ENCODE results near the gene USP49. TPM values are rescaled to one million over a fixed set of nuclear protein-coding genes. Genes with fewer than 3 reads are reported as not detected.
"Not testable (repeated sequence)": the region's sequence is repeated elsewhere in the genome, so short reads cannot be mapped to it uniquely, and the experiment has no call there.

Gene USP49
- 5.8 and 6.3 TPM in 2 replicates for total RNA-seq

DNA sequence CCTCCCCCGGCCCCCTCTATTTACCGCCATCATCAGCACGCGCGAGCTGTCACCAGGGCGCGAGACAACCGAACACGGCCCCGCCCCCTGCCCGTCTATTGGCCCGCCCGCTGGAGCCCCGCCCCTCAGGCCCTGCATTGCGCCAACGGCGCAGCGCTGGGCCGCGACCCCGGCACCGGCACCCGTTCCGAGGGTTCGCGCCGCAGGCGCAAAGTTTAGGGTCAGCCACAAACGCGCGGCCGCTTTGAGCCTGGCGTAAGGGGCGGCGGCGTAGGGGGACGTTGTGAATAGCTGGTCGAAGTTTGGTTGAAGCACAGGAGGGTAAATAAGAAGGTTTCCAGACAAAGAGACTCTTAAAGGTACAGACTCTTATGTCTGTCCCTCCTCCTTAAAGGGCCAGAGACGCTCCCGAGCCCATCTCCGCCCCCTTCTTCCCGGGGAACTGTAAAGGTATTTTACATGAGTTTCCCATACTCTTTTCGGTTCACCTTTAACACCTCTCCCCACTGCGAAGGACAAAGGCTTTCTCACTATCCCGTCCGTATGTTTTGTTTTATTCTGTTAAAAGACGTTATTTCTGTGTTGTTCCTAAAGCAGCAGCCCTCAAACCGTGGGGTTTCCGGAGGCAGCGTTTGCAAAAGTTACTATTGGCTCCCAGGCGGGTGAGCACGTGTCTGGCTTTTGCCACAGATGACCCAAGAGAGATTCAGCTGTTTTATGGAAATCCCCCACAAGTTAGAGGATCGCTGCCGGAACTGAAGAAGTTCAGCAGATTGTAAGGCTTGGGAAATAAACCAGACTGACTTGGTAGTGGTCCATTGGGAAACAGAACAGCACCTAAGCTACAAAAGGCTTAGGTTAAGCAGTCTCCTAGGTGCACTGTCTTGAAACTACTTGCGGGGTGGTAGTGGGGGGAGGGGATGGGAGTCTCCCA lies at the start of gene USP49:
TSS of gene USP49 (minus strand) at position 76 of the 934 bp plus-strand sequence. CDS start 88,392 bp downstream, outside the sequence.
- H3K36me3 Mint-ChIP-seq (ENCODE audit: low read depth): peaks cover 8% of the 10 kb centered on the region
- peaks cover 12% of the 10 kb centered on the region for H3K4me1 Mint-ChIP-seq
- peak; percentile 97 for DNase-seq
- peaks cover 4% of the 10 kb centered on the region for H3K27me3 Mint-ChIP-seq
- H3K4me3 Mint-ChIP-seq: no peak within 1 kb of the TSS
- peak within 1 kb of the TSS; percentile 90 for H3K27ac Mint-ChIP-seq
- intact Hi-C loops (cut with micrococcal nuclease): loop anchor here (1.0 to 2.0 kb wide), 4 partner anchors 26 to 149 kb away; partner anchors contain the start of genes BYSL, MED20 and TOMM6
- H3K9me3 Mint-ChIP-seq: no peaks in the 10 kb centered on the region

DNA sequence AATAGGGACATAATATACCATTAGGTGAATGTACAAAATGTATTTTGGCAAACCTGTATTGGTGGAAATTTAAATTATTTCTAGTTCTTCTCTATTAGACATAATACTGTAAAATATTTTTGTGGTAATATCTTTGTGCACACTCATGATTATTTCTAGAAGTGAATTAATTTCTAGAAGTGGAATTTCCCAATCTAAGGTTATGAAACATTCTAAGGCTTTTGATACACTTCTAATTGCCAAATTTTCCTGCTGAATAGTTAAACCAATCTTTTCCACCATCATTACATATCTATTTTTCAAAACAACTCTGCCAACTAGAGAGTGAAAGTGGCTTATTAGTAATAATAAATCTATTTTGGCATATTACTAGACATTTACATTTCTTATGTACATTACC lies 48.3 kb upstream of the USP49 start:
- intact Hi-C loops (cut with micrococcal nuclease): loop anchor here (2.0 kb wide), 1 partner anchor 27 kb away; no protein-coding TSS in a partner anchor

DNA sequence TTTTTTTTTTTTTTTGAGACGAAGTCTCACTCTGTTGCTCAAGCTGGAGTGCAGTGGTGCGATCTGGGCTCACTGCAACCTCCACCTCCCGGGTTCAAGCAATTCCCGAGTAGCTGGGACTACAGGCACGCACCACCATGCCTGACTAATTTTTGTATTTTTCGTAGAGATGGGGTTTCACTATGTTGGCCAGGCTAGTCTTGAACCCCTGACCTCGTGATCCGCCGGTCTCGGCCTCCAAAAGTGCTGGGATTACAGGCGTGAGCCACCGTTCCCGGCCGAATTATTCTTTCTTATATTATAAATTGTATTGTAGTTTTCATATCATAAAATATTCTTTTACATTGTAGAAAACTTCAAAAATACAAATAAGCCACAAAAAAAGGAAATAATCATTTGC lies 47.7 kb upstream of the USP49 start:
- peak overlapping the region; percentile 94 for H3K27ac Mint-ChIP-seq
- DNase-seq: peak; percentile 55
- intact Hi-C loops (cut with micrococcal nuclease): loop anchor here (1.0 to 2.0 kb wide), 3 partner anchors 15 to 96 kb away; no protein-coding TSS in a partner anchor
- not testable (repeated sequence) for H3K9me3 Mint-ChIP-seq, H3K27me3 Mint-ChIP-seq
- peaks cover 30% of the 10 kb centered on the region for H3K36me3 Mint-ChIP-seq (ENCODE audit: low read depth)
- peaks cover 36% of the 10 kb centered on the region for H3K4me1 Mint-ChIP-seq
- peak overlapping the region; percentile 90 for H3K4me3 Mint-ChIP-seq

More for the DNA sequence above, 48.3 kb upstream of the USP49 start:
- no peak overlapping the region for H3K27ac Mint-ChIP-seq
- DNase-seq: no peak
- H3K4me1 Mint-ChIP-seq: peaks cover 33% of the 10 kb centered on the region
- H3K9me3 Mint-ChIP-seq: no peaks in the 10 kb centered on the region
- no peak overlapping the region for H3K4me3 Mint-ChIP-seq
- H3K27me3 Mint-ChIP-seq: no peaks in the 10 kb centered on the region
- H3K36me3 Mint-ChIP-seq (ENCODE audit: low read depth): peaks cover 28% of the 10 kb centered on the region

DNA sequence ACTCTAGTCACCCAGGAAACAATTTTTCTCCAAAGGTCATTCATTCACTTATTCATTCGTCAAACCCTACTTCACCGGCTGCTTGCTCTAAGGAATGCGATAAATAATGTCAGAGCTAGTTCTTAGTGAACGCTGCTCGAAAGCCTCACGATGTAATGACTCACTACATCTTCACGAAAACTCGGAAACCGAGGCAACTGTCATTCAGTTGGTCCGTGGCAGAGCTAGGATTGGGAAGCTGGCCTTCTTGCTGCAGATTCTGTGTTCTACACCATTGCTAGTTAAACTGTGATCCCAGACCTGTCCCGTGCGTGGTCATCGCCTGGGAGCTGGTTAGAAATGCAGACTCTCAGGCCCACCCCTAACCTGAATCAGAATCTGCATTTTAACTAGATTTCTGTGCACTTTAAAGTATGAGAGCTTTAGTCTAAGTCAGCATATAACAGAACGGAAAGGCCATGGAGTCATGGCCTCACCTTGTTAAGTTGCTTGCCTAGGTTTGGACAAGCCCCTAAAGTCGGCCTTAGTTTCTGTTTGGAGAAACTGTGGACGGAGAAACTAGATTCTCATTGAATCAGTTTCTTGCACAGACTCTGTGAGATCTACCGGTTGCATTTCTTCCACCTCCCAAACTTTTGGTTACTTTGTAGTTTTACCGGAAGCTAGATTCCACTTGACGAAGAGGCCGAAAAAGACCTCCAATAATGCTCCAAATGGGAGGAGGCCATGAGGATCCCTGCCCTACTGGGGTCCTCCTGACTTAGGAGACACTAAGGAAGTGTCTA lies 47.1 kb upstream of the USP49 start:
- intact Hi-C loops (cut with micrococcal nuclease): loop anchor here (1.0 to 2.0 kb wide), 3 partner anchors 16 to 97 kb away; no protein-coding TSS in a partner anchor
- H3K36me3 Mint-ChIP-seq (ENCODE audit: low read depth): peaks cover 31% of the 10 kb centered on the region
- H3K27ac Mint-ChIP-seq: peak overlapping the region; percentile 94
- H3K27me3 Mint-ChIP-seq: no peaks in the 10 kb centered on the region
- peaks cover 40% of the 10 kb centered on the region for H3K4me1 Mint-ChIP-seq
- H3K4me3 Mint-ChIP-seq: peak overlapping the region; percentile 90
- no peaks in the 10 kb centered on the region for H3K9me3 Mint-ChIP-seq
- DNase-seq: no peak

DNA sequence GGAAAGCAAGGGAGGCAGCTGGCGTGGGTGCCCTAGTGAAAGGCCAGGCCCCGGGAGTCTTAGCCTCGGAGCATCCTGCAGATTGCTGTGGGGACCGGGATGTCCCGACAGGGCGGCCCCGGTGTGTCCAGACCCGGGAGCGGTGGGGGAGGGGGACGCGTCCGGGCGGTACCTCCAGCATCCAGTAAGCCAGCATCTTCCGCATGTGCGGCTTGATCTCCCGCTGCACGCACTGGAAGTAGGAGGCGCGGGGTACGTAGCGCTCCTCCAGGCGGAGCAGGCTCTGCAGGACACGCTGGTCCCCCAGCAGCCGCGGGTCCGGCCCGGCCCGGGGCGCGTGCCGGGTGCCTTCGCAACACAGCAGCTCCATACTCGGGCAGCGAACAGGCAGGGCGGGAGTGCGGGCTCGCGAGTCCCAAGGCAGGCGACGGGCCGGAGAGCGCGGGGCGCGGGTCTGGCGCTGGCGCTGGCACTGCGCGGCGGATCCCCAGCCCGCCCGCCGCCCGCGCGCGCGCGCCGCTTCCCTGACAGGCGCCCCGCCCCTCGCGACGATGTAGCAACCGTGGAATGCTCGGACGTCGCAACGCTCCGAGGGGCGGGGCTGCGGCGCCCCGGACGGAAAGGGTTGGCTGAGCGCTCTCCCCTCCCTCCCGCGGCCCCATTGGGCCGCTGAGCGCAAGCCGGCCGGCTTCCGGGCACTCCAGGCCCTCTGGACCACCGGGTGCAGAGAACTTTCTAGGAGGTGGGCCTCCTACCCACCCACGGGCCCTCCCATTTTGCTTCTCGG lies 46.3 kb upstream of the USP49 start, which contains the start of gene CCND3:
TSS of gene CCND3 (minus strand) at position 529 of the 787 bp plus-strand sequence. CDS start at position 370, 159 bp downstream.
- intact Hi-C loops (cut with micrococcal nuclease): loop anchor here (1.0 to 2.0 kb wide), 5 partner anchors 17 to 98 kb away; partner anchors contain the start of genes BYSL and MED20
- peak; percentile 97 for DNase-seq
- no peaks in the 10 kb centered on the region for H3K9me3 Mint-ChIP-seq
- peaks cover 46% of the 10 kb centered on the region for H3K4me1 Mint-ChIP-seq
- peak within 1 kb of the TSS; percentile 100 for H3K4me3 Mint-ChIP-seq
- peak within 1 kb of the TSS; percentile 96 for H3K27ac Mint-ChIP-seq
- H3K27me3 Mint-ChIP-seq: no peaks in the 10 kb centered on the region
- H3K36me3 Mint-ChIP-seq (ENCODE audit: low read depth): peaks cover 37% of the 10 kb centered on the region

DNA sequence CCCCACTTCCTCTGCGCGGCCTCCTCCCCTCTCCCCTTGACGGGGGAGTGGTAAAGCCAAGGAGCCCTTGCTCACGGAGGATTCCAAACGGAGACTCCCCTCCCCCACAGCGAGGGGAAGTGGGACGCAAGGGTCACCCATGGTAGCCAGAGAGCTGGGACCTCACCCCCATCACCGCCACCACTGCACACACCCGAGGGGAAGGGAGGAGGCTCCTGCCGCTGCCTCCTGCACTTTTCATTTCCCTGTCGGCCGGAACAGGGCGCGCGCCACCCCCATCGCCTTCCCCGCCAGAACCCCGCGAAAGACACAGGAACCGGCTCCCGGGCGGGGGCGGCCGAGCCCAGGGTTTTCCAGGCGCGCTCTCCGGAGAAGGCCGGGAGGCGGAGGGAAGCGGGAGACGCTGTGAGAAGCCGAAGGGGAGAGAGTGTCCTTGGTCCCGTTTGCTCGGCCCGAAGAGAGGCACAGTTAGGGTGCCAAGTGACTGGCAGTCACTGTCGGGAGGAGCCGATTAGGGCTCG lies 45.6 kb upstream of the USP49 start:
- Mint-ChIP-seq H3K27ac (peak overlapping the region; percentile 96), H3K36me3 (ENCODE audit: low read depth) (peaks cover 44% of the 10 kb centered on the region), H3K9me3 (no peaks in the 10 kb centered on the region), H3K4me3 (peak overlapping the region; percentile 100), H3K4me1 (peaks cover 52% of the 10 kb centered on the region), H3K27me3 (no peaks in the 10 kb centered on the region)
- intact Hi-C loops (cut with micrococcal nuclease): loop anchor here (1.0 to 2.0 kb wide), 2 partner anchors 20 to 70 kb away; partner anchors contain the start of genes BYSL and MED20
- DNase-seq: peak; percentile 91

DNA sequence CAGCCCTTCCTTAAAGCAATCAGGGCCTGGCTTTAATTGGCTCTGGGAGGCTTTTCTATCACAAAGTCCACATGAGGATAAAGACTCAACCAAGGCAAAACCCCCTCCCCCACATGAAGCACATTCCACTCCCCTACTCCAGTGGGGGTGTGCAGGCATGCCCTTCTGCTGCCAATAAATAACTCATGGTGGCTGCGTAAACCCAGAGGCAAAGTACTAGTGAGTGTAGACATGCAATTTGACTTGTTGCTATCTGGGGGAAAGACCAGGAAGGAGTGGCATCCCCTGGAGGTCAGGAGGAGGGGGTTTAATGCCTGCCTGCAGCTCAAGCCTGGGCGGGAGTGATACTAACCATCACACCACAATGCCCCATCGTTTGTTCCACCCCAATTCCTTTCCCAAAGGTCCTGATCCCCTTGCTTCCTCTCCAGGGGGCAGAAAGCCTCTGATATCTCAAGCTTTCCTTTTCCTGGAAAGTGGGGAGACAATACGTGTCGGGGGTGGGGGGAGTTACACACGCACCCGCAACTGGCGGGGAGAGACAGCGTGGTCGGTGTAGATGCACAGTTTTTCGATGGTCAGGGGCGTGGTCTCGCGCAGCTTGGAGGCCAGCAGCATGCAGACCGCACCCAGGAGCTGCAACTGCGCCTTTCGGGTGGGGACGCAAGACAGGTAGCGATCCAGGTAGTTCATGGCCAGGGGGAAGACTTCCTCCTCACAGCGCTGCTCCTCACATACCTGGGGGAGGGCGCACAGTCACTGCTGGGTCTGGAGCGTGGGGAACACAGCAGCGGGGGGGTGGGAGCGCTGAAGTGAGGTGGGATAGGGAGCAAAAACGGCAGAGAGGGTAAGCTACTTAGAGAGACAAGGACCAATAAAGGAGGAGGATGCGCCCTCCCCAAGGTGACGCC lies 44.9 kb upstream of the USP49 start:
- H3K4me3 Mint-ChIP-seq: peak overlapping the region; percentile 100
- H3K4me1 Mint-ChIP-seq: peaks cover 57% of the 10 kb centered on the region
- intact Hi-C loops (cut with micrococcal nuclease): loop anchor here (2.0 to 5.0 kb wide), 3 partner anchors 71 to 277 kb away; partner anchors contain the start of genes MRPS10 and TOMM6

DNA sequence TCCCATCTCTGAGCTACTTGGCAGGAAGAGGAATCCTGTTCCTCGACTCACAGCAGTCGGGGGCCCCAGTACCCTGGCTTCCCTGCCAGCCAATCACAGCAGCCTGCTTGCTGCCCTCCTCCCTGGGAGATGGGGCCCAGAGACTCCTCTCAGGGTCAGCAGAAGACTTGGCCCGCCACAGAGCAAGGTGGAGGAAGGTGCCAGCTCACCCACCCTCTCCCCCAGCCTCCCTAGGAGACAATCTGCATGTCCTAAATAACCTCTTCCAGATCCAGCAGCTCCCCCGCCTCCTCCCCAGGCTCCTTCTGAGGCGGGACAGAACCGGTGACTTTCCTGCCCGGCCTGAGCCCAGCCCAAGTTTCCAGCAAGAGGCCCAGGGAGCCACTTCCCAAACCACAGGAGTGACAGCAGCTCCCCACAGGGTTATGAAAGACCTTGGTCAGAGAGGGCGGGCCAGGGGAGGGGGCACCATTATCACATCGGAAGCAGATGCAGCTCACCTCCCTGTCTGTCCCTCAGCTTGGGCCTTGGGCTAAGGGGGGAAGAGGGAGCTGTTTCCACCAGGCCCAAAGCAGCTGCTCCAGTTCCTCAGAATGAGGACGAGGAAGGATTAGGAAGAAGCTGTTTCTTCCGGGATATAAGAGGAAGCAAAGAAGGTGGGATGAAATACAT lies 44.1 kb upstream of the USP49 start:
- H3K27me3 Mint-ChIP-seq: no peaks in the 10 kb centered on the region
- H3K9me3 Mint-ChIP-seq: no peaks in the 10 kb centered on the region
- H3K4me1 Mint-ChIP-seq: peaks cover 65% of the 10 kb centered on the region
- DNase-seq: peak; percentile 79
- peak overlapping the region; percentile 100 for H3K4me3 Mint-ChIP-seq
- peaks cover 53% of the 10 kb centered on the region for H3K36me3 Mint-ChIP-seq (ENCODE audit: low read depth)
- intact Hi-C loops (cut with micrococcal nuclease): loop anchor here (5.0 kb wide), 2 partner anchors 152 to 278 kb away; partner anchors contain the start of genes MRPS10 and TOMM6
- H3K27ac Mint-ChIP-seq: peak overlapping the region; percentile 96

More for the DNA sequence above, 44.9 kb upstream of the USP49 start:
- Mint-ChIP-seq H3K9me3 (no peaks in the 10 kb centered on the region), H3K36me3 (ENCODE audit: low read depth) (peaks cover 48% of the 10 kb centered on the region), H3K27me3 (no peaks in the 10 kb centered on the region), H3K27ac (peak overlapping the region; percentile 96)
- DNase-seq: peak; percentile 86

DNA sequence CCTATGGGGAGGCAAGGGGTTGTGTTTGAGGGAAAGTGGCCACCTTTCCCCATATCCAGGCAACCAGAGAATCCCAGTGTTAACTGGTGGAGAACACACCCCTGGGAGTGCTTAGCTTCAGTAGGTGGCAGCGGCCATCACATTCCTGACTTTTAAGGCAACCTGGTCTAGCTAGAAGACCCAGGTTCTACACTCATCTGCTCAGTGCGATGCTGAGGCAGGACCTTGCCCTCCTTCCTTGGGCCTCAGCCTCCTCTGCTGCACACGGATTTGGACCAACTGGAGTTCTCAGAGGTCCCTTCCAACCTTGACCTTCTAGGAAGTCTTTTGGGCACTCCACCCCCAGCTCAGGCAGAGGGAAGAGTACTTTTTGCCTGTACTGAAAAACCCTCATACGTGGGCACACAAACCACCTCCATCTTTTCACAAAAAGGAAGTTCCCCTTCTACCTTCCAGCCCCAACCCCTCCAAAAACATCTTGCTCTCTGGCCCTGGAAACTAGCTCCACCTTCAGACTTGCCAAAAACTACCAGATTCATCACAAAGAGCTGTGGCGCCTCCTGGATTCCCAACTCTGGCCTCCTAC lies 43.5 kb upstream of the USP49 start:
- Mint-ChIP-seq H3K27ac (peak overlapping the region; percentile 96), H3K4me3 (peak overlapping the region; percentile 100), H3K27me3 (no peaks in the 10 kb centered on the region), H3K4me1 (peaks cover 66% of the 10 kb centered on the region), H3K9me3 (no peaks in the 10 kb centered on the region), H3K36me3 (ENCODE audit: low read depth) (peaks cover 56% of the 10 kb centered on the region)
- no peak for DNase-seq
- intact Hi-C loops (cut with micrococcal nuclease): loop anchor here (5.0 kb wide), 2 partner anchors 151 to 279 kb away; partner anchors contain the start of genes MRPS10 and TOMM6

DNA sequence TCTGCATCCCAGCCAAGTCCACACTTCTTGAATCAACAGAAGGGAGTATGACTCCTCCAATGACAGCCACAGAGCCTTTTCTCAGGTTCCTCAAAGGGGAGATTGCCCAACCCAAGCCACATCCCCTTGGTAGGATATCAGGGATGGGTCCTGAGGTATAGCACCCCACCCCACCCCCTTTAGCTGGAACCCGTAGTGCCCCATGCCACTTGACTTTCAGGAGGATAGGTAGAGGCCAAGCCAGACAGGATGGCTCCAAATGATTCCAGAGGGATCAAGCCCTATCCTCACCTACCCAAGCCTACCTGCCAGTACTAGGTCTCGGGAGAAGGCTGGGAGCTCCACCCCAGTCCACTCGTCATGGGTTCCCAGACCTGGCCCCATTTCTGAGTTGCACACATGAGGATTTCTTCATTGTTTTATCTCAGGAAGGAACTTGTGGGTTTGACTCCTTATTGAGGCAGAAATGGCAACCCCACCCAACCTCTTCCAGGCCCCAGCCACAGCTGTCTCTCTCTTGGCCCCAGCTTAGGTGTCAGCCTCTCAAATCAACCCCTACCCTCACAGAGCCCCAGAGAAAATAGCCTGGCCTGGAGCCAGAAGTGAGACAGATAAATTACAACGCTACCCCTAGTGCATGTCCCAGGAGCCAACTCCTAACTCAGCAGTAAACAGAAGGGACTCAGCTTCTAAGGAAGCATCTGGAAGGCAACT lies 42.8 kb upstream of the USP49 start:
- H3K36me3 Mint-ChIP-seq (ENCODE audit: low read depth): peaks cover 58% of the 10 kb centered on the region
- peaks cover 65% of the 10 kb centered on the region for H3K4me1 Mint-ChIP-seq
- H3K9me3 Mint-ChIP-seq: no peaks in the 10 kb centered on the region
- peak overlapping the region; percentile 96 for H3K27ac Mint-ChIP-seq
- intact Hi-C loops (cut with micrococcal nuclease): loop anchor here (5.0 kb wide), 2 partner anchors 151 to 279 kb away; partner anchors contain the start of genes MRPS10 and TOMM6
- H3K4me3 Mint-ChIP-seq: peak overlapping the region; percentile 100
- H3K27me3 Mint-ChIP-seq: no peaks in the 10 kb centered on the region
- DNase-seq: peak; percentile 81
